Measurements from ENCODE around the gene INAVA.

The INAVA gene

GRCh38 chr1:200895443-200895789, 716 bp downstream of the INAVA start:
- peak overlapping the region in 20 of 21 experiments; percentile 70 to 94 (median 88) for H3K27ac ChIP-seq
- peak overlapping the region; percentile 32 to 56 (median 50) for H3K4me3 ChIP-seq

- Histone ChIP-seq H3K4me3 (peak overlapping the region; percentile 32 to 56 (median 50)), H3K27ac (peak overlapping the region in 20 of 21 experiments; percentile 70 to 94 (median 88))
These were observed 1.3 kb downstream of the INAVA start for GRCh38 chr1:200895801-200896530.

- peak overlapping the region; percentile 32 to 56 (median 50) for H3K4me3 ChIP-seq
- H3K27ac ChIP-seq = peak overlapping the region in 16 of 21 experiments; percentile 37 to 94 (median 89)
These were observed 2.0 kb downstream of the INAVA start for GRCh38 chr1:200896531-200897196.

- Histone ChIP-seq H3K4me3 (peak overlapping the region; percentile 5 to 56 (median 50)), H3K27ac (peak overlapping the region in 8 of 21 experiments; percentile 21 to 93 (median 81))
These were observed 2.6 kb downstream of the INAVA start for GRCh38 chr1:200897259-200897658.

- Histone ChIP-seq H3K27ac (peak overlapping the region in 2 of 21 experiments; percentile 20 to 41), H3K4me3 (no peak overlapping the region)
These were observed 4.3 kb downstream of the INAVA start for GRCh38 chr1:200899015-200899386.

- Histone ChIP-seq H3K4me3 (no peak overlapping the region), H3K27ac (no peak overlapping the region)
These were observed 4.8 kb downstream of the INAVA start for GRCh38 chr1:200899451-200899915.

GRCh38 chr1:200899954-200900867, 5.5 kb downstream of the INAVA start:
- Histone ChIP-seq H3K4me3 (no peak overlapping the region), H3K27ac (peak overlapping the region in 1 of 21 experiments; percentile 22)

GRCh38 chr1:200900877-200901276, 6.2 kb downstream of the INAVA start:
- Histone ChIP-seq H3K4me3 (no peak overlapping the region), H3K27ac (peak overlapping the region in 1 of 21 experiments; percentile 22)

- Histone ChIP-seq H3K4me3 (no peak overlapping the region), H3K27ac (peak overlapping the region in 1 of 21 experiments; percentile 22)
These were observed 6.7 kb downstream of the INAVA start for GRCh38 chr1:200901350-200901749.

- Histone ChIP-seq H3K27ac (peak overlapping the region in 1 of 21 experiments; percentile 22), H3K4me3 (no peak overlapping the region)
These were observed 7.2 kb downstream of the INAVA start for GRCh38 chr1:200901796-200902444.

GRCh38 chr1:200903793-200904192, 9.1 kb downstream of the INAVA start:
- no peak overlapping the region for H3K27ac ChIP-seq

GRCh38 chr1:200904772-200905171, 10.1 kb downstream of the INAVA start:
- Histone ChIP-seq H3K4me3 (no peak overlapping the region), H3K27ac (peak overlapping the region in 7 of 21 experiments; percentile 12 to 73 (median 23))

More at GRCh38 chr1:200903793-200904192, 9.1 kb downstream of the INAVA start:
- H3K4me3 ChIP-seq = no peak overlapping the region

GRCh38 chr1:200905411-200906052, 10.8 kb downstream of the INAVA start:
- H3K27ac ChIP-seq = peak overlapping the region in 8 of 21 experiments; percentile 20 to 73 (median 28)
- H3K4me3 ChIP-seq = no peak overlapping the region

- Histone ChIP-seq H3K4me3 (no peak overlapping the region), H3K27ac (peak overlapping the region in 13 of 21 experiments; percentile 2 to 76 (median 45))
These were observed 11.8 kb downstream of the INAVA start for GRCh38 chr1:200906491-200906890.

GRCh38 chr1:200907611-200908097, 13.0 kb downstream of the INAVA start:
- Histone ChIP-seq H3K4me3 (no peak overlapping the region), H3K27ac (peak overlapping the region in 14 of 21 experiments; percentile 6 to 76 (median 42))

GRCh38 chr1:200908191-200908868, 13.6 kb downstream of the INAVA start:
- Histone ChIP-seq H3K27ac (peak overlapping the region in 15 of 21 experiments; percentile 6 to 76 (median 62)), H3K4me3 (no peak overlapping the region)

- no peak overlapping the region for H3K4me3 ChIP-seq
- peak overlapping the region in 14 of 21 experiments; percentile 13 to 76 (median 60) for H3K27ac ChIP-seq
These were observed 14.4 kb downstream of the INAVA start for GRCh38 chr1:200909071-200909470.

GRCh38 chr1:200909757-200910239, 15.1 kb downstream of the INAVA start:
- Histone ChIP-seq H3K4me3 (no peak overlapping the region), H3K27ac (peak overlapping the region in 6 of 21 experiments; percentile 19 to 74 (median 64))

Data from skin epidermis (tissue), 12 donors.